NCI-H774 (cell line): ENCODE results near the gene AKT2.
"Not testable (repeated sequence)": the region's sequence is repeated elsewhere in the genome, so short reads cannot be mapped to it uniquely, and the experiment has no call there.

Experiments used
- DNase-seq: peaks from one replicate; lab custom pipeline; 2025; lab: John Stamatoyannopoulos, UW

AKT2 gene

DNA sequence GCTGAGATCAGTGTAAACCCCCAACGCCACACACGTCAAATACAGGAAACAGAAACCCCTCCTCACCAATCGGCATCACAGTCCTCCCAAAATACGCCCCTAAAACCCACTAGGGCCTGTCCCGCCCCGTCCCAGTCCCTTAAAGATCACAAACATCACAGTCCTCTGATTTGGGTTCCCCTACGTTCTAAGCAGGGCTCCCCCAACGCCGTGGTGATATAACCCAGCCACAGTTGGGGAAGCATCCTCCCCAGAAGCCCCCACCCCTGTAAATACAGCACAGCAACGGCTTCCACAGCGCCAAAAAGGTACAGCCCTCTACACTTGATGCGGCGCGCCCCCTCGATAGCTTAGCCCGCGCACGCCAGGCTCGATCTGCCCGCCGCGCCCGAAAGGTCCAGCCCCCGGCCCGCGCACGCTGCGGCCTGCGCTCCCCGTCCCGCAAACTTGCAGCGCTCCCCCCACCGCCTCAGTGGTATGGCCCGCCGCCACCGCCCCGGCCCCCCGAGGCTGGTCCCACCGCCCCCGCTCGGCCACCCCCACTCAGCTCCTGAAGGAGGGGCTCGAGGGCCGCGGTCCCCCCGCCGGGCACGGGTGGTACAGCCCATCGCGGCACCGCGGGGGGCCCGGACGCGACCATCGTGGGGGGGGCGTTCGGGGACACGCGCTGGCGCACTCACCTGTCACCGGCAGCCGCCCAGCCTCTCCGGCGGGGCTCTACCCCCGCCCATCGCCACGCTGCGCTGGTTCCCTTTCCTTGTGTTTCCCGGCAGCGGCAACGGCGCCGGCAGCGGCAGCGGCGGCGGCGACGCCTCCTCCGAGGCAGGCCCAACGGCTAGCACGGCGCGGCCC is at the start of gene AKT2:
AKT2 (minus strand) TSS at position 845 of the 852 bp plus-strand sequence. CDS start 20,078 bp downstream, outside the sequence.
- DNase-seq: no peak

DNA sequence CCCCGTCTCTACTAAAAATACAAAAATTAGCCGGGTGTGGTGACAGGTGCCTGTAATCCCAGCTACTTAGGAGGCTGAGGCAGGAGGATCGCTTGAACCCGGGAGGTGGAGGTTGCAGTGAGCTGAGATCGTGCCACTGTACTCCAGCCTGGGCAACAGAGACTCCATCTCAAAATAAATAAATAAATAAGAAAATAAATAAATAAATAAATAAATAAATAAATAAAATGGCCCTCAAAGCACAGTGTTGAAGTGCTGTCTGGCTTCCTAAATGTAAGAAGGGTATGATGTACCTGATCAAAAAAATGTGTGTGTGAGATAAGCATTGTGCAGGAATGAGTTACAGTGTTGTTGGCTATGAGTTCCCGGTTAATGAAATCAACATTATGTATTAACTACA is 47.9 kb upstream of the AKT2 start:
- DNase-seq: not testable (repeated sequence)

DNA sequence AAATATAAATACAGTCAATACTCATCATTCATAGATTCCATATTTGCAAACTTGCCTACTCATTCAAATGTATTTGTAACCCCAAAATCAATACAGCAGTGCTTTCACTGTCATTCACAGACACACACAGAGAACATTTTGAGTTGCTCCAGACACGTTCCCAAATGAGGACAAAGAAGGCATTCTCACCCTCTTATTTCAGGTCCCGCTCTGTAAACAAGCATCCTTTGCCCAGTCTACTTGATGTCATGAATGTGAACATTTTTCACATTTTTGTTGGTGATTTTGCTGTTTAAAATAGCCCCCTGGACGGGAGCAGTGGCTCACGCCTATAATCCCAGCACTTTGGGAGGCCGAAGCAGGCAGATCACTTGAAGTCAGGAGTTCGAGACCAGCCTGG is 47.5 kb upstream of the AKT2 start:
- no peak for DNase-seq

DNA sequence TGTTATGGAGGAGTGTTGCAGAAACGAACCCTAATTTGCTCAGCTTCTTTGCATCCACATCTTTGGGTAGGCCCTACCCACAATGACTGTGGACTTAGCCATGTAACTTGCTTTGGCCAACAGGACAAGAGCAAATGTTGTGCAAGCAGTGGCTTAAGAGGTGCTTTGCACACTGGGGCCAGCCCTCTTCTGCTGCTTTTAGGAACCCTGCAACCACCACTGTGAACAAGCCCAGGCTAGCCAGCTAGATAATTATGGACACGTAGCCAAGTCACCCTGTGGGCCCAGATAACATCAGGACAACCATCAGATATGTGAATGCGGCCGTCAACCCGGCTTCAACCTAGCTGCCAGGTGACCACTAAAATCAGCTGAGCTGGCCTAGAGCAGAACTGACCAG is 45.9 kb upstream of the AKT2 start:
- no peak for DNase-seq

DNA sequence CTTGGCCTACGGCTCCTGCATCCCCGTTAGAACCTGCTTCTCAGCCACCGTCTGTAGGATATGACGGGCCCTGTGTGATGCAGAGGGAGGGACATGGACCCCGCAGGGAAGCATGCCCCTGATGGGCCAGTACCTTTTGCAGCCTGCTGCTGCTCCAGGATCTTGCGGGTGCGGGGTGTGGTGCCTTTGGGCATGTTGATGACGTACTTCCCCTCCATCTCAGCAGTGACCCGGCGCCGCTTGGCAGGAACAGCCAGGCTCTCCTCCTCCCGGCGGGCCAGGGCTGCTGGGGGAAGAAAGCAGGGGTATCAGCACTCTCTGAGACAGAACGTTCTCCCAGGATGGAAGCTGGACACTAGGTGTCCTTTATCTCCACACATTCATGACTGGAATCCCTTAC is 41.1 kb upstream of the AKT2 start:
- no peak for DNase-seq

DNA sequence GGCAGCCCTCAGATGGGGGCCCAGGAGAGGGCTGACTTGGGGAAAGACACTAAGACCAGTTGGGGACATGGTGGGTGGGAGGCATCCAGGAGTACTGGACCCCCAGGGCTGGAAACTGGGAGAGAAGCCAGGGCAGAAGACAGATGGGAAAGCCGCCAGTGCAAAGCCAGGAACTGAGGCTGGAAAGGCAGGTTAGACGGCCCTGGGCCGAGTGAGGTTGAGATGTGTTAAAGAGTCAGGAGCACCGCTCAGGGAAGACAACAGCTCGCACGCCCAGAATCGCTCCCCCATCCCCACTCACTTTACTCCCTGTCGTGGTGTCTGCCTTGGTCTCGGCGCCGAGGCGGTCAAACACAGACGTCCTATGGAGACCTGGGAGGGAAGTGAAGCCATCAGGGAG is 38.6 kb upstream of the AKT2 start:
- DNase-seq: no peak

DNA sequence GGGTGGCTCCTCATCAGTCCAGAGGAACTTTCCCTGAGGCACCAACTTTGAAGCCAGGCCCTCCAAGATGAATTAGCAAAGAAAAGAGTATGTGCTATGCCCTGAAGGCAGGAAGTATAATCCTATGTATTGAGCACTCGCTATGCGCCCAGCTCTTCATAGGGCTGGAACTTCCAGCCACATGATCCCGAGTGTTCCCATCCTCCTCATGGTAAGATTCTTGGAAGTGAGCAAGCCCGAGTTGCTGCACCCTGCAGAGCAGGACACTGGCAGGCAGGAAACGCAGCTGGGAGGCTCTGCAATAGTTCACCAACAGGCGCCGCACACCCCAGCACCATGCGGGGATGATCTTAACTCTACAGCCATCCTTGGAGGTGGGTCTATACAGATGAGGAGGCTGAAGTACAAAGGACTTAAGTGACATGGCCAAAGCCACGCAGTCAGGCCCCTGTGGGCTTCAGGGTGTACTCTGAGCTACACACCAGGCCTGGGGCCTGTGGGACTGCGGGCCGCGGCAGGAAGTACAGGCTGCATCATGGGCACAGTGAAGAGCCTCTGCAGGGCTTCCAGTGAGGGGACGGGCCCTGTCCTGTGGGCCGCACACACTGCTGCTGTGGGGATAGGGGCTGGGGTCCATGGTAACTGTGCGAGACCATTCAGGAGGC is 37.9 kb upstream of the AKT2 start:
- no peak for DNase-seq

DNA sequence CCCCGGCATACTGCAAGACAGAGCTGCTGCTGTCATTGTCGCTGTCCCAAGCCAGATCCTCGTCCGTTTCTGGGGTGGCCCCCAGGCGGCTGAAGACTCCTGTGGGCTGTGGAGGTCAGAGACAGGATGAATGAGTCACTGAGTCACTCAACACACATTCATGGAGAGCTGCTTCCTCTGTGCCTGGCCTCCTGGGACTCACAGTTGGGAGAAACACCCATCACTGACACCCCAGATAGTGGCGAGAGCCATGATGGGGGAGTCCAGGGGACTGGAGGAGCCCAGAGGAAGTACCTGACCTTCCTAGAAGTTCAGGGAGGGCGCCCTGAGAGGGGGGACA is 37.1 kb upstream of the AKT2 start:
- no peak for DNase-seq

DNA sequence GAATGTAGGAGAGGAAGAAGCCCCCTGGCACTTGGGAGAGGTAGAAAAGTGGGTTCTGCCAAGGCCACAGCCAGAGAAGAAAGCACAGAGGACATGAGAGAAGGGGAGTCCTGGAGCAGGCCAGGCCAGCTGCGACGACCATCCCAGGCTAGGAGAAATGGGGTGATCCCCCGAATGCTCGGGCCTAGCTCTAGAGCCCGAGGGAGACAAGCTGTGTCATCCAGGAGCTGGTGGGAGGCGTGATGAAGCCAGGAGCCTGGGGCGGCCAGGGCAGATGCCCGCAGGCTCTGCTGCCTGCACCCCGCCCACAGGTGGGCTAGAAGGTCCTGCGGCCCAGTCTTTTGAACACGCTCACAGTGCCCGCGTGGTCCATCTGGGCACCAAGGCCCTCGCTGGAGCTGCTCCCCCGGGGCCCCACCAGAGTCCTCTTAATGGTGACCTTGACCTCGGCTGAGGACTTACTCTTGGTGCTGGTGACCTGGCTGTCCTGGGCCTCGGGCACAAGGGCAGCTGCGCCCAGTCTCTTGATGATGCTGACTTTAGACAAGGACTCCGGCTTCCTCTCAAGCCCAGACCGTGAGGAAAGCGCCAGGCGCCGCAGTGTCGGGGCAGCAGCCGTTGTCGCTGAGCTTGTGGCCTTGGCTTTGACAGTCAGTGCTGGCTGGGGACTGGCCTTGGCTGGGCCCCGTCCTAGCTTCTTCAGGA is 36.6 kb upstream of the AKT2 start:
- DNase-seq: no peak

DNA sequence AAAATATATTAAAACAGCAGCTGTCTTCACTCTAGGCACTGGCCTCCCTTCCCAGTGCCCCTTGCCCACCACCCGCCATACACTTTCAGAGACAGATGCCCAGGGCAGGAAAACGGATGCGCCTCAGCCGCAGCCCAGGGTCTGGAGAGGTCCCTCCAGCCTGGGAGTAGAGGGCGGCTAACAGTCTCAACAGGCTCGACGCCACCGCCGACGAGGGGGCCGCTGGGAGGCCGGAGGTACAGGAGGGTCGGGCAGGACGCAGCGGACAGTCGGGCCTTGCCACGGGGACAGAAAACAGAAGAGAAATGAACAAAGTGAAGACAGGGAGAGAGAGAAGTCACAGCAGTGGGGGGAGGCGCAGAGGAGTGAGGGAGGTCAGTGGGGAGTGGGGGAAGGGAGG is 35.9 kb upstream of the AKT2 start:
- DNase-seq: no peak

DNA sequence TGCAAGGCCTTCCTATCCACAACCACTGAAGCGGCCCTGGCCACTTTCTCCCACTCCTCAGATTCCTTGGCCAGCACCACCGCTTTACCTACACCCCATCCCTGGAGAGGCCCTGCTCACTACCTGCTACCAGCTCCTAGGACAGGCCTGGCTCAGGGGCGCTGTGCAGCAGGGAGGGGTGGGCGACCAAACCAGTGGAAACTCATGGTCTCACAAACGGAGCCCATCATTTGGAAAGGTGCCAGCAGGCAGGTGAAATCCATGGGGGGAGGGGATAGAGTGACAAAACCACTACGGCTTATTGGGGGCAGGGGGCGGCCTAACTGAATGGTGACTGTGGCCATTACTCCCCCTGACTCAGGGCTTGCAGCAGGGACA is 35.4 kb upstream of the AKT2 start:
- no peak for DNase-seq

DNA sequence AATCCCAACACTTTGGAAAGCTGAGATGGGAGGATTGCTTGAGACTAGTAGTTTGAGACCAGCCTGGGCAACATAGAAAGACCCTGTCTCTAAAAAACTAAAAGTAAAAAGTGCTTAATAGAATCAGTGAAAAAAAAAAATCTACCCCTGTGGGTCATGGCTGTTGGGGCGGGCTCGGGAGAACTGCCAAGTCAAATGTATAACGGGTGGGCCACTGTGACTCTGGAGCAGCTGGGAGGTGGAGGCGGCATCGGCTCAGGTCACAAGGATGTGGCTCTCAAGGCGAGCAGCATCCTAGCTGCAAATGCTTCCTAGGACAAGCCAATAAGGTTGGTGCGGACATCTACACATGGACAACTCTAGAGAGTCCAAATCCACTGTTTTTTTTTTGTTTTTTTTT is 32.2 kb upstream of the AKT2 start:
- DNase-seq: no peak

DNA sequence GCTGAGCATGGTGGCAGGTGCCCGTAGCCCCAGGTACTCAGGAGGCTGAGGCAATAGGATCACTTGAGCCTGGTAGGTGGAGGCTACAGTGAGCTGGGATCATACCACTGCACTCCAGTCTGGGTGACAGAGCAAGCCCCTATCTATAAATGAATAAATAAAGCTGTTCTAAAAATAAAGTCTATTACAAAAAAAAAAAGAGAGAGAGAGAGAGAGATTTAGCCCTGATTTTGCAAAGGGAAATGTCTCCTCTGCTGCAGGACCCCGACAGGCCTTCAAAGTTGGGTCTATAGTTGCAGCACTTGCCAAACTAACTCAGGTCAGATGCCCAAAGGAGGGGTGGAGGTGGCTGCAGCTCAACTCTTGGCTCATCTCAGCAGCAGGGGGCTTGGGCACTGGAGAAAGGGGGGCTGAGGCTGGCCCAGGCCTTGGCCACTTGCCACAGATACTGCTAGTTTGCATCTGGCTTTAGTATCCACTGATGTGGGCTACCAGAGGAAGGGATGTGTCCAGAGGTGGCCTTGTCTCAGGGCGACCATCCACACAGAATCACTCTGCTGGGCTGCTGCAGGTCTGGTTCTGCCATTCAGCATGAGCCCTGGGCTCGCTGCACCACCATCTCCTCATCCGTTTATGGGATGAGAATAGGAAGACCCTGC is 30.8 kb upstream of the AKT2 start:
- no peak for DNase-seq

DNA sequence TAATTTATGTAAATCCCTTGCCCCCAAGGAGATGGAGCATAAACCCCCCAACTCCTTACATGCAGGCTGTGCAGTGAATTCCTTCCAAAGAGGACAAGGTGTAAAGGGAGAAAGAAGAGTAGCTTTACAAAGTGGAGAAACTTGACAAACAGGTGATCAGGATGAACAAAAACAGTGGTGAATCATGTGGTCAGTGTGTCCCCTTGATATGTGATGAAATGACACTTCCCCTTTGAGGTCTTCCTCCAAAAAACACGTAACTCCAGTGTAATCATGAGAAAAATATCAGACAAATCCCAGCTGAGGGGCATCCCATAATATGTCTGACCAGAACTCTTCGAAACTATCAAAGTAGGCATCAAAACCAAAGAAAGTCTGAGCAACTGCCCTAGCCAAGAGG is 29.5 kb upstream of the AKT2 start:
- no peak for DNase-seq

DNA sequence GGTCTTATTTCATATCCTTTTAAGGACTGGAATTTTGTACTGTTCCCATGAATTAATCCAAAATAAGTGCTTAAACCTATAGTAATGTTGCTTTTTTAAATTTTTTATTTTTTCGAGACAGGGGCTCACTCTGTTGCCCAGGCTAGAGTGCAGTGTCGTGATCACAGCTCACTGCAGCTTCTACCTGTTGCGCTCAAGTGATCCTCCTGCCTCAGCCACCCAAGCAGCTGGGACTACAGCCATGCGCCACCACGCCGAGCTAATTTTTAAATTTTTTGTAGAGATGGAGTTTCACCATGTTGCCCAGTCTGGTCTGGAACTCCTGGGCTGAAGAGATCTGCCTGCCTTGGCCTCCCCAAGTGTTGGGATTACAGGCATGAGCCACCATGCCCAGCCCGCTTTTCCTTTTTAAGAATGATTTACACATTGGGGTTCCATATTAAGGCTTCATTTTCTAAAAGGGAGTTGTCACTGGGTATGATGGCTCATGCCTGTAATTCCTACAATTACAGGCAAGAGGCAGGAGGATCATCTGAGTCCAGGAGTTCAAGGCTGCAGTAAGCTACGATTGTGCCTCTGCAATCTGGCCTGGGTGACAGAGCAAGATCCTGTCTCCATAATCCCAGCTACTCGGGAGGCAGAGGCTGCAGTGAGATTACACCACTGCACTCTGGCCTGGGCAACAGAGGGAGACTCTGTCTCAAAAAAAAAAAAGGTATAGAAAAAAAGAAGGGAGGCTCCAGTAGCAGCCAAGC is 28.3 kb upstream of the AKT2 start:
- no peak for DNase-seq

DNA sequence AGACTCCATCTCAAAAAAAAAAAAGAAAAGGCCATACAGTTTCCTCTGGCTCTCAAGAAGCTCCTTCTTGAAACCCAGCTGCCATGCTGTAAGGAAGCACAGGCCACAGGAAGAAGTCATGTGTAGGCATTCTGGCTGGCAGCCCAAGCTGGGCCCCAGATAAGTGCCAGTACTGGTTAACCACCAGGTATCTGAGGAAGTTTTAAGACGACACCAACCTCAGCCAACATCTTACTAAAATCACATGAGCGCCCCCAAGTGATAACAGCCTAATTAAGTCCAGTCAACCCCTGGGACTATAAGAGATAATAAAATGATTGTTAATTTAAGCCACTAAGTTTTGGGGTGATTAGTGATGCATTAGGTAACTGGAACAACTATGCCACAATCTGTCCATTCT is 27.4 kb upstream of the AKT2 start:
- DNase-seq: no peak

DNA sequence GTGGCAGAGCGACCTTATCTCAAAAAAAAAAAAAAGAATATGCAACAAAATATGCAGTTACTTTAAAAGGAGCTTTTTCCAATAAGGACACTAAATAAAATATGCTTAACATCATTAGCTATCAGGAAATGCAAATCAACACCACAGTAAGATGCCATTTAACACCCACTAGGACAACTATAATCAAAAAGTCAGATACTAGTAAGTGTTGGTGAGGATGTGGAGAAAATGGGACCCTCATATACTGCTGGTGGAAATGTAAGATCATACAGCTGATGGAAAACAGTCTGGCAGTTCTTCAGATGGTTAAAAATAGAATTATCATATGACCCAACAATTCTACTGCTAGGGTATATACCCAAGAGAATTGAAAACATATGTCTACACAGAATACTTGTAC is 24.5 kb upstream of the AKT2 start:
- no peak for DNase-seq

DNA sequence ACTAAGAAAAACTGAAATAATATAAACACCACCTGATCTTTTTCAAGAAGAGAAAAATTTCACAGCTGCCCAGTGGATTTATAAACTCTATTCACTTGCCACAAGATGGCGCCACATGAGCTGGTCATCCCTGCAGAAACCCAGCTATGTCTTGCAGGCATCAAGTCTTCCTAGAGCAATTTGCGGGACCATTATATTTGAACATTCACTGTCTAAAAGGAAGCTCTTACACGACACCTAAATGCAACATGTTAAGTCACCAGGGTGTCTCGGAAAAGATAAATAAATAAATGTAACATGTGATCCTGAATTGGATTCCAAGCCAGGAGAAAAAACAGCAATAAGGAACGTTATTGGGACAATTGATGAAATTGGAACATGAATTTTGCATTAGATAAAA is 20.3 kb upstream of the AKT2 start:
- DNase-seq: peak; percentile 68

DNA sequence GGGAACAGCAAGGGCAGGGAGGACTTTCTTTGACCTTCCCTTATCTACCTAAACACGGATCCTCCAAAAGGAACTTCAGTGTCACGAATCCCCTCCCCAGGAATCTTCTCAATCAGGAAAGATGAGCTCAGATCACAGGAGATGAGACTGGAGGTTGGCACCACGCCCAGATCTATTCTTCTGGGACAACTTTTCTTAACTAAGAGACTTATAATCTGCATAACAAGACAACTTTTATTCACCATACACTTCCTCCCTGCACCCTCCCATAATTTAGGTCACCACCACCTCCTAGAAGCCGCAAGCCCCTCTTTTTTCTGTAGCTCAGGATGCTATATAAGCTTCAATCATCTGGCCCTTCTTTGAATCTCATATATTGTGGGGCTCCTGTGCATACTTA is 19.2 kb upstream of the AKT2 start:
- no peak for DNase-seq

DNA sequence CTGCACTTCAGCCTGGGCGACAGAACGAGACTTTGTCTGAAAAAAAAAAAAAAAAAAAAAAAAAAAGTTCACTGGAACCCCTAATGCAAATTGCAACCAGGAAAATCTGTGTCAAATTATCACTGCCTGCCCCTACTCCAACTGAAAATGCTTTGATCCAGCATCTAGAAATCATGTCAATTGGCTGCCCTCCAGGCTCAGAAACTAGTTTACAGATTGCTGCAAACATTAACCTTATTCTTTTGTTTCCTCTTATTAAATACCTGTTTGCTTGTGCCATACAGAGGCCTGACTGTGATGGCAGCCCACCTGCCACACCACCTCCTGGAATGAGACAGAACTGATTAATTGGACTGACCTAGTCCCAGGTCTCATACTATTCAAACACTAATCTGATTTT is 18.6 kb upstream of the AKT2 start:
- DNase-seq: no peak

DNA sequence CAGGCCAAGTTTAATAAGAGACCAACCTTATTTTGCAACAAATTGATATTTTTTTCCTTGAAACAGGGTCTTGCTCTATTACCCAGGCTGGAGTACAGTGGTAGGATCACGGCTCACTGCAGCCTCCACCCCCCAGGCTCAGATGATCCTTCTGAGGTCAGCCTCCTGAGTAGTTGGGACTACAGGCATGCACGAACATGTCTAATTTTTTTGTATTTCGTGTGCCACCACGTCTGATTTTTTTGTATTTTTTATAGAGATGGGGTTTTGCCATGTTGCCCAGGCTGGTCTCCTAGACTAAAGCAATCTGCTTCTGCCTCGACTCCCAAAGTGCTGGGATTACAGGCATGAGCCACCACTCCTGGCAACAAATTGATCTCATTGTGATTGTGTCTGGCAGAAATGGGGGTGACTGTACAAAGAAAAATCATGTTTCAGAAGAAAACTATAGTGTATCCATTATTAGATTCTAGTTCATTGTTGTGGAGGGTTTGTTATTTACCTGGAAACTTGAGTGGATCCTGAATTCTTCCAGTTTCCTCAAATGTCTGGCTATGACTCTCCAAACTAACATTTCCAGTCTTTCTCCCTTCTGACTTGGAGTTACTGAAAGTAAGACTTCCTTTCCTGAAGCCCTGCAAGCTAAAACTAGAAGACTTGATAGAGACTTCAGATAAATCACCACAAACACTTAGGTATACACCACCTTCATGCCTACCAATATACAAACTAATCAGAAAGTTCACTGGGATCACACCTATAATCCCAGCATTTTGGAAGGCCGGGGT is 17.3 kb upstream of the AKT2 start:
- DNase-seq: no peak
